PFSK-1 (cell line): ENCODE measurements around the gene MAP4.

ENCODE experiments used
- SIN3A ChIP-seq: IDR thresholded peaks from 2 replicates; pipeline ENCODE4 v1.6.1; 2012; ENCODE audit warnings: mild to moderate bottlenecking, low read length, moderate library complexity, borderline replicate concordance; ENCODE audit not compliant: insufficient read depth
- TAF1 ChIP-seq: IDR thresholded peaks from 2 replicates; pipeline ENCODE4 v1.6.1; 2012; ENCODE audit warnings: low read length, control low read depth, borderline replicate concordance; ENCODE audit not compliant: insufficient read depth

DNA sequence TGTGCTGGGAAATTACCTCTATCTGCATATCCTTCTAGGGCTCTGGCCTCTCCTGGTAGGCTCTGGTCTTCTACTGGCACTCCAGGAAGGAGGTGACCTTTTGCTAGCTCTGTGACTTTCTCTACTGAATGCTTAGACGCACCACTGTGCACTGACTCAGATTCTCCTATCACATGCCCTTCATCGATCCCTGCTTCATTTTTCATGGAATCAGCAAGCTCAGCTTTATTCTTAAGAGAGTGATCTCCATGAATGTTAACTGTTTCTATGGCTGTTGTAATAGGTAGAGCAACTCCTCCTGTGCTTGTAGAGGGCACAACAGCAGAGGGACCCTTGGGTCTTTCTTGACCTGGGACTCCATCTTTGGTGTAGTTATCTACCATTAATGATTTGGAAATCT lies 106.6 kb downstream of the MAP4 start:
- TF ChIP-seq TAF1 = no peak
- no peak for TF ChIP-seq SIN3A
